HepG2 (cell line): ENCODE data around the gene C22orf31. TPM values are rescaled to one million over a fixed set of nuclear protein-coding genes. Genes with fewer than 3 reads are reported as not detected.

Experiments used
- ARID2 ChIP-seq: sonication (generic); formaldehyde crosslinking; IDR thresholded peaks from 2 replicates; pipeline ENCODE4 v1.8.1; 2022; ENCODE audit warnings: mild to moderate bottlenecking, missing genetic modification reagents, borderline replicate concordance
- BORCS8-MEF2B ChIP-seq: sonication (generic); formaldehyde crosslinking; IDR thresholded peaks from 2 replicates; pipeline ENCODE4 v1.8.0; 2022; ENCODE audit warnings: mild to moderate bottlenecking, missing genetic modification reagents
- CENPX ChIP-seq: sonication (generic); formaldehyde crosslinking; IDR thresholded peaks from 2 replicates; pipeline ENCODE4 v1.9.0; 2021; ENCODE audit warnings: mild to moderate bottlenecking, missing genetic modification reagents, moderate library complexity
- FOXM1 ChIP-seq: sonication (generic); formaldehyde crosslinking; IDR thresholded peaks from 2 replicates; pipeline ENCODE4 v1.5.0; 2020; ENCODE audit warnings: missing genetic modification reagents
- MTF1 ChIP-seq: sonication (generic); formaldehyde crosslinking; IDR thresholded peaks from 2 replicates; pipeline ENCODE4 v1.5.0; 2020; ENCODE audit warnings: missing genetic modification reagents
- PHF20 ChIP-seq: sonication (generic); formaldehyde crosslinking; IDR thresholded peaks from 2 replicates; pipeline ENCODE4 v1.5.0; 2020; ENCODE audit warnings: mild to moderate bottlenecking, missing genetic modification reagents
- TAF1 ChIP-seq: sonication (generic); formaldehyde crosslinking; IDR thresholded peaks from 2 replicates; pipeline ENCODE4 v1.4.0; 2020; ENCODE audit warnings: missing genetic modification reagents
- ZBTB7B ChIP-seq: sonication (generic); formaldehyde crosslinking; IDR thresholded peaks from 2 replicates; pipeline ENCODE4 v1.4.0; 2020; ENCODE audit warnings: missing genetic modification reagents
- ZNF446 ChIP-seq: sonication (generic); formaldehyde crosslinking; IDR thresholded peaks from 2 replicates; pipeline ENCODE4 v1.5.0; 2020; ENCODE audit warnings: mild to moderate bottlenecking, missing genetic modification reagents
- ZNF550 ChIP-seq: sonication (generic); formaldehyde crosslinking; IDR thresholded peaks from 2 replicates; pipeline ENCODE4 v1.4.0; 2020; ENCODE audit warnings: mild to moderate bottlenecking, missing genetic modification reagents, borderline replicate concordance
- ZNF558 ChIP-seq: sonication (generic); formaldehyde crosslinking; IDR thresholded peaks from 2 replicates; pipeline ENCODE4 v1.9.0; 2022; ENCODE audit warnings: mild to moderate bottlenecking, missing genetic modification reagents, borderline replicate concordance
- polyA plus RNA-seq, 8 experiments: library from polyadenylated mRNA; depleted of rRNA in 3 of 8; stranded (reverse) in 7 of 8; unstranded in 1 of 8; fragments of >200 nt; fragmentation: Illumina TruSeq in 4 of 8; extraction: Trizol in 4 of 8; gene quantifications; 2 replicates each; pipeline versions ENCODE4 v1.2.1 to v1.2.3, GENCODE V29; 2011 to 2016; ENCODE audit warnings: low read depth in 4 of 8, missing spikeins in 1 of 8, mixed read lengths in 1 of 8; ENCODE audit not compliant: insufficient read depth in 1 of 8
- total RNA-seq, 5 experiments: library from RNA; depleted of rRNA; stranded (reverse); fragments of >200 nt; fragmentation: Illumina TruSeq; extraction: Trizol; gene quantifications; 2 replicates each; pipeline ENCODE4 v1.2.3, GENCODE V29; 2016; ENCODE audit warnings: low read depth in 1 of 5
- TF ChIP-seq, protein P1 (sequence below): sonication (generic); formaldehyde crosslinking; IDR thresholded peaks from 2 replicates; pipeline ENCODE4 v1.9.0; 2022; ENCODE audit warnings: missing genetic modification reagents, mild to moderate bottlenecking, borderline replicate concordance
- TF ChIP-seq, protein P2 (sequence below): sonication (generic); formaldehyde crosslinking; IDR thresholded peaks from 2 replicates; pipeline ENCODE4 v1.8.1; 2022; ENCODE audit warnings: low read depth, mild to moderate bottlenecking, missing genetic modification reagents
- TF ChIP-seq, protein P3 (sequence below): sonication (generic); formaldehyde crosslinking; IDR thresholded peaks from 2 replicates; pipeline ENCODE4 v1.4.0; 2020; ENCODE audit warnings: missing genetic modification reagents
- TF ChIP-seq, protein P4 (sequence below): sonication (generic); formaldehyde crosslinking; IDR thresholded peaks from 2 replicates; pipeline ENCODE4 v1.4.0; 2020; ENCODE audit warnings: missing genetic modification reagents
- TF ChIP-seq, protein P5 (sequence below): sonication (generic); formaldehyde crosslinking; IDR thresholded peaks from 2 replicates; pipeline ENCODE4 v1.4.0; 2020; ENCODE audit warnings: mild to moderate bottlenecking, missing genetic modification reagents
- TF ChIP-seq, protein P6 (sequence below): sonication (generic); formaldehyde crosslinking; IDR thresholded peaks from 2 replicates; pipeline ENCODE4 v1.5.1; 2020; ENCODE audit warnings: mild to moderate bottlenecking, missing genetic modification reagents, borderline replicate concordance

Gene C22orf31
- total and polyA plus RNA-seq, 2 of the 13 experiments (the other 11 are each of a cell fraction or from before 2014, with no cell fraction given) = not detected

DNA sequence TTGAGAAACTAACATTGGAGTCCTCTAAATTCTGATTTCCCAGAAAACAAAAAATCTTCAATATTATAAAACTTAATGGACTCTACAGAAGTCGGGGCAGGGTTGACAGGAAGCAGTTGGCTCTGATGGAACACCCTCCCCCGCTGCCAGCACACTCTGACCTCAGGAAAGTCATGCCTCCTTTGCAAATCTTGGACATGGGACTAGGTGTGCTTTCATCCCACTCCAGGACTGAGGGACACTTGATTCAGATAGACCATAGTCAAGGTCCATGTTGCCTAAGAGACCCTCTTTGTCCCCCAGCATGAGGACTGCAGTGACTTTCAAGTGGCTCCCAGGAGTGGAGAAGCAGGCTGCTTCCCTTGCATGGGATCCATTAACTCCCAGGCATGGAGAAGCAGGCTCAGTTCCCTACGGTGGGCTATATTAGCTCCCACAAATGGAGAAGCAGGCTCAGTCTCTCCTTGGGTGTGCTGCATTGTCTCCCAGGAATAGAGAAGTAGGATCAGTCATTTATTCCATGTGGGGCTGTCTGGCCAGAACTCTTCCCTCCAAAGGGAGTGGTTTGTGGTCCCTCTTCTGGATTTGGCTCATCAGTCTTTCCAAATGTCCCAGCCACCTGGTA lies 38.3 kb downstream of the C22orf31 start (continued):
- TF ChIP-seq ZNF558 (CRISPR knock-in tag) (no peak), CENPX (CRISPR knock-in tag) (no peak), ZBTB7B (CRISPR knock-in tag) (no peak), FOXM1 (CRISPR knock-in tag) (no peak), ZNF550 (CRISPR knock-in tag) (no peak), BORCS8-MEF2B (no peak), ARID2 (CRISPR knock-in tag) (no peak), ZNF446 (CRISPR knock-in tag) (no peak), TAF1 (no peak), MTF1 (CRISPR knock-in tag) (no peak), PHF20 (no peak)
- TF ChIP-seq, protein P1, sequence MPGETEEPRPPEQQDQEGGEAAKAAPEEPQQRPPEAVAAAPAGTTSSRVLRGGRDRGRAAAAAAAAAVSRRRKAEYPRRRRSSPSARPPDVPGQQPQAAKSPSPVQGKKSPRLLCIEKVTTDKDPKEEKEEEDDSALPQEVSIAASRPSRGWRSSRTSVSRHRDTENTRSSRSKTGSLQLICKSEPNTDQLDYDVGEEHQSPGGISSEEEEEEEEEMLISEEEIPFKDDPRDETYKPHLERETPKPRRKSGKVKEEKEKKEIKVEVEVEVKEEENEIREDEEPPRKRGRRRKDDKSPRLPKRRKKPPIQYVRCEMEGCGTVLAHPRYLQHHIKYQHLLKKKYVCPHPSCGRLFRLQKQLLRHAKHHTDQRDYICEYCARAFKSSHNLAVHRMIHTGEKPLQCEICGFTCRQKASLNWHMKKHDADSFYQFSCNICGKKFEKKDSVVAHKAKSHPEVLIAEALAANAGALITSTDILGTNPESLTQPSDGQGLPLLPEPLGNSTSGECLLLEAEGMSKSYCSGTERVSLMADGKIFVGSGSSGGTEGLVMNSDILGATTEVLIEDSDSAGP (CRISPR knock-in tag) = no peak
- TF ChIP-seq, protein P2, sequence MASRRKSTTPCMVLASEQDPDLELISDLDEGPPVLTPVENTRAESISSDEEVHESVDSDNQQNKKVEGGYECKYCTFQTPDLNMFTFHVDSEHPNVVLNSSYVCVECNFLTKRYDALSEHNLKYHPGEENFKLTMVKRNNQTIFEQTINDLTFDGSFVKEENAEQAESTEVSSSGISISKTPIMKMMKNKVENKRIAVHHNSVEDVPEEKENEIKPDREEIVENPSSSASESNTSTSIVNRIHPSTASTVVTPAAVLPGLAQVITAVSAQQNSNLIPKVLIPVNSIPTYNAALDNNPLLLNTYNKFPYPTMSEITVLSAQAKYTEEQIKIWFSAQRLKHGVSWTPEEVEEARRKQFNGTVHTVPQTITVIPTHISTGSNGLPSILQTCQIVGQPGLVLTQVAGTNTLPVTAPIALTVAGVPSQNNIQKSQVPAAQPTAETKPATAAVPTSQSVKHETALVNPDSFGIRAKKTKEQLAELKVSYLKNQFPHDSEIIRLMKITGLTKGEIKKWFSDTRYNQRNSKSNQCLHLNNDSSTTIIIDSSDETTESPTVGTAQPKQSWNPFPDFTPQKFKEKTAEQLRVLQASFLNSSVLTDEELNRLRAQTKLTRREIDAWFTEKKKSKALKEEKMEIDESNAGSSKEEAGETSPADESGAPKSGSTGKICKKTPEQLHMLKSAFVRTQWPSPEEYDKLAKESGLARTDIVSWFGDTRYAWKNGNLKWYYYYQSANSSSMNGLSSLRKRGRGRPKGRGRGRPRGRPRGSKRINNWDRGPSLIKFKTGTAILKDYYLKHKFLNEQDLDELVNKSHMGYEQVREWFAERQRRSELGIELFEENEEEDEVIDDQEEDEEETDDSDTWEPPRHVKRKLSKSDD = no peak
- TF ChIP-seq, protein P3, sequence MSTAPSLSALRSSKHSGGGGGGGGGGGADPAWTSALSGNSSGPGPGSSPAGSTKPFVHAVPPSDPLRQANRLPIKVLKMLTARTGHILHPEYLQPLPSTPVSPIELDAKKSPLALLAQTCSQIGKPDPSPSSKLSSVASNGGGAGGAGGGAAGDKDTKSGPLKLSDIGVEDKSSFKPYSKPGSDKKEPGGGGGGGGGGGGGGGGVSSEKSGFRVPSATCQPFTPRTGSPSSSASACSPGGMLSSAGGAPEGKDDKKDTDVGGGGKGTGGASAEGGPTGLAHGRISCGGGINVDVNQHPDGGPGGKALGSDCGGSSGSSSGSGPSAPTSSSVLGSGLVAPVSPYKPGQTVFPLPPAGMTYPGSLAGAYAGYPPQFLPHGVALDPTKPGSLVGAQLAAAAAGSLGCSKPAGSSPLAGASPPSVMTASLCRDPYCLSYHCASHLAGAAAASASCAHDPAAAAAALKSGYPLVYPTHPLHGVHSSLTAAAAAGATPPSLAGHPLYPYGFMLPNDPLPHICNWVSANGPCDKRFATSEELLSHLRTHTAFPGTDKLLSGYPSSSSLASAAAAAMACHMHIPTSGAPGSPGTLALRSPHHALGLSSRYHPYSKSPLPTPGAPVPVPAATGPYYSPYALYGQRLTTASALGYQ = no peak
- TF ChIP-seq, protein P4, sequence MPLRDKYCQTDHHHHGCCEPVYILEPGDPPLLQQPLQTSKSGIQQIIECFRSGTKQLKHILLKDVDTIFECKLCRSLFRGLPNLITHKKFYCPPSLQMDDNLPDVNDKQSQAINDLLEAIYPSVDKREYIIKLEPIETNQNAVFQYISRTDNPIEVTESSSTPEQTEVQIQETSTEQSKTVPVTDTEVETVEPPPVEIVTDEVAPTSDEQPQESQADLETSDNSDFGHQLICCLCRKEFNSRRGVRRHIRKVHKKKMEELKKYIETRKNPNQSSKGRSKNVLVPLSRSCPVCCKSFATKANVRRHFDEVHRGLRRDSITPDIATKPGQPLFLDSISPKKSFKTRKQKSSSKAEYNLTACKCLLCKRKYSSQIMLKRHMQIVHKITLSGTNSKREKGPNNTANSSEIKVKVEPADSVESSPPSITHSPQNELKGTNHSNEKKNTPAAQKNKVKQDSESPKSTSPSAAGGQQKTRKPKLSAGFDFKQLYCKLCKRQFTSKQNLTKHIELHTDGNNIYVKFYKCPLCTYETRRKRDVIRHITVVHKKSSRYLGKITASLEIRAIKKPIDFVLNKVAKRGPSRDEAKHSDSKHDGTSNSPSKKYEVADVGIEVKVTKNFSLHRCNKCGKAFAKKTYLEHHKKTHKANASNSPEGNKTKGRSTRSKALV = no peak
- TF ChIP-seq, protein P5, sequence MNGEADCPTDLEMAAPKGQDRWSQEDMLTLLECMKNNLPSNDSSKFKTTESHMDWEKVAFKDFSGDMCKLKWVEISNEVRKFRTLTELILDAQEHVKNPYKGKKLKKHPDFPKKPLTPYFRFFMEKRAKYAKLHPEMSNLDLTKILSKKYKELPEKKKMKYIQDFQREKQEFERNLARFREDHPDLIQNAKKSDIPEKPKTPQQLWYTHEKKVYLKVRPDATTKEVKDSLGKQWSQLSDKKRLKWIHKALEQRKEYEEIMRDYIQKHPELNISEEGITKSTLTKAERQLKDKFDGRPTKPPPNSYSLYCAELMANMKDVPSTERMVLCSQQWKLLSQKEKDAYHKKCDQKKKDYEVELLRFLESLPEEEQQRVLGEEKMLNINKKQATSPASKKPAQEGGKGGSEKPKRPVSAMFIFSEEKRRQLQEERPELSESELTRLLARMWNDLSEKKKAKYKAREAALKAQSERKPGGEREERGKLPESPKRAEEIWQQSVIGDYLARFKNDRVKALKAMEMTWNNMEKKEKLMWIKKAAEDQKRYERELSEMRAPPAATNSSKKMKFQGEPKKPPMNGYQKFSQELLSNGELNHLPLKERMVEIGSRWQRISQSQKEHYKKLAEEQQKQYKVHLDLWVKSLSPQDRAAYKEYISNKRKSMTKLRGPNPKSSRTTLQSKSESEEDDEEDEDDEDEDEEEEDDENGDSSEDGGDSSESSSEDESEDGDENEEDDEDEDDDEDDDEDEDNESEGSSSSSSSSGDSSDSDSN (CRISPR knock-in tag) = no peak
- TF ChIP-seq, protein P6, sequence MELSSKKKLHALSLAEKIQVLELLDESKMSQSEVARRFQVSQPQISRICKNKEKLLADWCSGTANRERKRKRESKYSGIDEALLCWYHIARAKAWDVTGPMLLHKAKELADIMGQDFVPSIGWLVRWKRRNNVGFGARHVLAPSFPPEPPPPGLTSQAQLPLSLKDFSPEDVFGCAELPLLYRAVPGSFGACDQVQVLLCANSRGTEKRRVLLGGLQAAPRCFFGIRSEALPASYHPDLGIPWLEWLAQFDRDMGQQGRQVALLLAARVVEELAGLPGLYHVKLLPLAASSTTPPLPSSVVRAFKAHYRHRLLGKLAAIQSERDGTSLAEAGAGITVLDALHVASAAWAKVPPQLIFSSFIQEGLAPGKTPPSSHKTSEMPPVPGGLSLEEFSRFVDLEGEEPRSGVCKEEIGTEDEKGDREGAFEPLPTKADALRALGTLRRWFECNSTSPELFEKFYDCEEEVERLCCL (CRISPR knock-in tag) = no peak
